A549 (cell line): ENCODE data around the gene RBM3.

ENCODE experiments used
- CTCF ChIP-seq: fragments of >200 bp; sonication (Bioruptor Twin); formaldehyde crosslinking; IDR thresholded peaks from 3 replicates; pipeline ENCODE4 v1.5.1; 2016
- EHMT2 ChIP-seq: fragments of 200-600 bp; sonication (generic); IDR thresholded peaks from 2 replicates; pipeline ENCODE4 v1.6.1; 2016; ENCODE audit warnings: antibody characterized with exemption, low read depth, mild to moderate bottlenecking, moderate library complexity
- KDM5A ChIP-seq: fragments of 200-600 bp; sonication (generic); IDR thresholded peaks from 2 replicates; pipeline ENCODE4 v1.6.1; 2016; ENCODE audit warnings: antibody characterized with exemption, mild to moderate bottlenecking
- POLR2A ChIP-seq: IDR thresholded peaks from 2 replicates; pipeline ENCODE4 v1.6.1; 2012; ENCODE audit warnings: mild to moderate bottlenecking, low read length
- TF ChIP-seq, protein P1 (sequence below): fragments of 450-650 bp; IDR thresholded peaks from 2 replicates; pipeline ENCODE4 v1.6.1; 2014; ENCODE audit warnings: antibody characterized with exemption

DNA sequence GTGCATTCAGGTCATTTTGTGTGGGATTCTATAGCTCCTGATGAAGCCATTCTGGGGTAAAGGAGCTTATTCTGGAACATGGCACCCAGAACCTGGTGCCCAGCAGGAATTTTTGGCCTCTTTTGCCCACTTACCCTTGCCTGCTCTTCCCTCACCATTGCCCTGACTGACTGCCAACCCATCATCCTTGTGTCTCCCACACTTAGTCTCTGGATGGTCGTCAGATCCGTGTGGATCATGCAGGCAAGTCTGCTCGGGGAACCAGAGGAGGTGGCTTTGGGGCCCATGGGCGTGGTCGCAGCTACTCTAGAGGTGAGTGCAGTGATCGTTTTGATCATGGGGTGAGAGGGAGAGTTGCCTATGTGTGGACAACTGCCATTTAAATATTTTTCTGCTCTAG, 1.8 kb downstream of the RBM3 start:
- TF ChIP-seq EHMT2, result no peak
- TF ChIP-seq, protein P1, sequence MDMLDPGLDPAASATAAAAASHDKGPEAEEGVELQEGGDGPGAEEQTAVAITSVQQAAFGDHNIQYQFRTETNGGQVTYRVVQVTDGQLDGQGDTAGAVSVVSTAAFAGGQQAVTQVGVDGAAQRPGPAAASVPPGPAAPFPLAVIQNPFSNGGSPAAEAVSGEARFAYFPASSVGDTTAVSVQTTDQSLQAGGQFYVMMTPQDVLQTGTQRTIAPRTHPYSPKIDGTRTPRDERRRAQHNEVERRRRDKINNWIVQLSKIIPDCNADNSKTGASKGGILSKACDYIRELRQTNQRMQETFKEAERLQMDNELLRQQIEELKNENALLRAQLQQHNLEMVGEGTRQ, result no peak
- TF ChIP-seq CTCF, result no peak
- no peak for TF ChIP-seq KDM5A
- no peak for TF ChIP-seq POLR2A
